RWPE2 (cell line): ENCODE results near the gene HOXA1.

Experiments
- ATAC-seq: fragments of 200-7000 bp; cut with Tn5 transposase; 3 replicates; pipeline ENCODE4 v1.9.1; 2021; ENCODE audit warnings: low read depth
- DNase-seq: peaks from one replicate; pipeline ENCODE4 v3.0.0-alpha.2; 2020; ENCODE audit warnings: low spot score
- H3K27ac ChIP-seq: fragments of 450-650 bp; 2 replicates; pipeline ENCODE4 v1.5.1; 2017; ENCODE audit warnings: mild to moderate bottlenecking; ENCODE audit not compliant: poor library complexity, severe bottlenecking
- H3K27me3 ChIP-seq: fragments of 250-450 bp; sonication (Bioruptor Pico); 2 replicates; pipeline ENCODE4 v1.5.1; 2021; ENCODE audit warnings: mild to moderate bottlenecking, moderate library complexity; ENCODE audit not compliant: insufficient read depth, poor library complexity, severe bottlenecking
- H3K36me3 ChIP-seq: fragments of 250-450 bp; sonication (Bioruptor Pico); 2 replicates; pipeline ENCODE4 v1.5.1; 2020; ENCODE audit warnings: low read depth, mild to moderate bottlenecking, moderate library complexity
- H3K4me1 ChIP-seq: fragments of 250-450 bp; sonication (Bioruptor Pico); 2 replicates; pipeline ENCODE4 v1.5.1; 2021; ENCODE audit warnings: mild to moderate bottlenecking, moderate library complexity; ENCODE audit not compliant: insufficient read depth, poor library complexity, severe bottlenecking
- H3K4me3 ChIP-seq: fragments of 250-450 bp; sonication (Bioruptor Pico); 2 replicates; pipeline ENCODE4 v1.5.1; 2021; ENCODE audit warnings: mild to moderate bottlenecking, moderate library complexity; ENCODE audit not compliant: severe bottlenecking
- H3K9me3 ChIP-seq: fragments of 250-450 bp; sonication (Bioruptor Pico); 2 replicates; pipeline ENCODE4 v1.5.1; 2021; ENCODE audit warnings: mild to moderate bottlenecking, moderate library complexity; ENCODE audit not compliant: severe bottlenecking
- TF ChIP-seq, protein P1 (sequence below): fragments of 450-650 bp; IDR thresholded peaks from one replicate; pipeline ENCODE4 v1.5.1; 2017; ENCODE audit warnings: mild to moderate bottlenecking, moderate library complexity; ENCODE audit not compliant: poor library complexity, severe bottlenecking

Gene HOXA1

DNA sequence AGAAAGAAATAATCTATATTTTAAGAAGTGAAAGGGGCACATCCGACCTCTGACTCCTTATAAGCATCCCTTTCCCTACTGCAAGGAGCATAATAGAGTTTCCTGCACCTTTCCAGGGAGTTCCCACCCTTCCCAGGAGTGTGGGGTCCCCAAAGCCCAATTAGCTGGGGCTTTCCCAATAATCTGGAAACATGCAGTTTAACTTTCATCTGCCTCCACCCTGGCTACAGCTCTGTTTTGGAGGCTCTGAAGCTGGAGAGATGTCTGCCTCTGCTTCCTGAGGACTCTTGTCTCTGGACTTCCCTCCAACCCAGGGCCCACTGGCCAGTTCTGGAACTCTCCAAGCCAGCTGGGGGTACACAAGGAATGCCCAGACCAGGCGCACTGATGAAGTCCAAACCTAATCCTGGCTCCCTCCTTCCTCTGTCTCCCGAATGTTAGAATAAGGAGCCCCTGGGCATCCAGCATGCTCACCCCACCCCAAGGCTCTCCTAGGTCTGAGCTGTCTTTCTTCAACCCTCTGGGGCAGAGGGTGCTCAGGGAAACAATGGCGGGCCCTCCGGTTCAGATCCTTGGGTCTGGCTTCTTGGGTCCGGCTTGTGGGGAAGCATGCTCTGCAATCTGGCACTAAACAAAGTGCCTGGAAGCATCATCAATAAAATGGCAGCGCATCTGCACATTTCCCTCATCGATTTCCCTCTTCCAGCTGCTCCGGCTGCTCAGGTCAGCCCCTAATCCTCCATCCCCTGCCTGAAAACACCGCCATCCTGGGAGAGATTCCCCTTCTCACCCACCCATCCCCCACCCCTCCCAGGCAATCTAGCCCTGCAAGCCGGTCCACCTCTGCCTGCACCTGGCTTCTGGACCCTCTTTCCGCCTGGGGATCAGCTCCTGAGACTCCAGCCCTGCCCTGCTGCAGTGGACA, 21.4 kb upstream of the HOXA1 start:
- Histone ChIP-seq H3K27ac (no peak overlapping the region), H3K9me3 (no peaks in the 10 kb centered on the region), H3K36me3 (no peaks in the 10 kb centered on the region; the same call in 1 of the 2 replicates), H3K4me1 (peaks cover 12% of the 10 kb centered on the region), H3K27me3 (no peaks in the 10 kb centered on the region), H3K4me3 (no peak overlapping the region)
- TF ChIP-seq, protein P1, sequence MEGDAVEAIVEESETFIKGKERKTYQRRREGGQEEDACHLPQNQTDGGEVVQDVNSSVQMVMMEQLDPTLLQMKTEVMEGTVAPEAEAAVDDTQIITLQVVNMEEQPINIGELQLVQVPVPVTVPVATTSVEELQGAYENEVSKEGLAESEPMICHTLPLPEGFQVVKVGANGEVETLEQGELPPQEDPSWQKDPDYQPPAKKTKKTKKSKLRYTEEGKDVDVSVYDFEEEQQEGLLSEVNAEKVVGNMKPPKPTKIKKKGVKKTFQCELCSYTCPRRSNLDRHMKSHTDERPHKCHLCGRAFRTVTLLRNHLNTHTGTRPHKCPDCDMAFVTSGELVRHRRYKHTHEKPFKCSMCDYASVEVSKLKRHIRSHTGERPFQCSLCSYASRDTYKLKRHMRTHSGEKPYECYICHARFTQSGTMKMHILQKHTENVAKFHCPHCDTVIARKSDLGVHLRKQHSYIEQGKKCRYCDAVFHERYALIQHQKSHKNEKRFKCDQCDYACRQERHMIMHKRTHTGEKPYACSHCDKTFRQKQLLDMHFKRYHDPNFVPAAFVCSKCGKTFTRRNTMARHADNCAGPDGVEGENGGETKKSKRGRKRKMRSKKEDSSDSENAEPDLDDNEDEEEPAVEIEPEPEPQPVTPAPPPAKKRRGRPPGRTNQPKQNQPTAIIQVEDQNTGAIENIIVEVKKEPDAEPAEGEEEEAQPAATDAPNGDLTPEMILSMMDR: no peak
- DNase-seq: no peak
- ATAC-seq: no peak

DNA sequence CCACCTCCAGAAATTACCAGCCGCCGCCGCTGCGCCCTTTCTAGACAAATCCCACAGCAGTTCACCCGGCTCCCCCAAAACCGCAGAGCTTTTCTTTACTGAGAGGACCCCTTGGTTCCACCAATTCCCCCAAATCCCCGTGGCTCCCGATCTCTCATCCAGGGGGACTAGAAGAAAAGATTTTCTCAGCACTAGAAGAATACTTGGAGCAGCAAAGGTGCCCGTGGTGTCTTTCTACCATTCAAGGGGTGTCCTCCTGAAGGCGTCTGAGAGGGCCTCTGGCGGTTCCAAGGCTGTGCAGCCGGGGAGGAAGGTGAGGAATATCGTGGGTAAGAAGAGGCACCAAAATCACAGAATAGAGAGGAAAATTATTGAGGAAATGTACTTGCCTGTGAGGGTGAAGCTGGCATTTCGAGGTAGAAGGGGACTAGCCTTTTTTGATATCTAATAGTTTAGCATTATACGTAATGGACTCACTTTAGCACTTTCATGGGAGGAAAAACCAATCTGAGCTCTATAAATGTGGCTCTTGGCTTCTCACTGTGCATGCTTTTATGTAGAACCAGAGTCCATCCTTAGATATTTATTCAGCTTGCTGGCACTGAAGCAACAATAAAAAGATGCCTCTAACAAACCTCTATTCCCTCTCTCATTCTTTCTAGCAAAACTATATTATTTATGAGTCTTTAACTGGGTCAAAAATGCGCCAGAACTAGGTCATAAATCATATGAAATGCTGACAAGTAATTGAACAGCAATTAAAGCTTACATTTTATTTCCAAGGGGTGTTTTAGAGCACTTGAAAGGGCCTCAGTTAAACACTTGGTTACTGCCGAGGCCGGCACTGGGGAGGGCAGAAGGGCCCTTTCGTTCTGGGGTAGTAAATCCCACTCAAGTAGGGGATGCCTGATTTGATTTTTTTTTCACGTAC, 20.5 kb upstream of the HOXA1 start:
- ATAC-seq (no peak), DNase-seq (no peak)
- Histone ChIP-seq H3K27ac (peak overlapping the region; percentile 86), H3K4me3 (peak overlapping the region; percentile 21), H3K27me3 (no peaks in the 10 kb centered on the region), H3K36me3 (no peaks in the 10 kb centered on the region; the same call in 1 of the 2 replicates), H3K4me1 (peaks cover 20% of the 10 kb centered on the region), H3K9me3 (no peaks in the 10 kb centered on the region)
- TF ChIP-seq, protein P1: no peak

DNA sequence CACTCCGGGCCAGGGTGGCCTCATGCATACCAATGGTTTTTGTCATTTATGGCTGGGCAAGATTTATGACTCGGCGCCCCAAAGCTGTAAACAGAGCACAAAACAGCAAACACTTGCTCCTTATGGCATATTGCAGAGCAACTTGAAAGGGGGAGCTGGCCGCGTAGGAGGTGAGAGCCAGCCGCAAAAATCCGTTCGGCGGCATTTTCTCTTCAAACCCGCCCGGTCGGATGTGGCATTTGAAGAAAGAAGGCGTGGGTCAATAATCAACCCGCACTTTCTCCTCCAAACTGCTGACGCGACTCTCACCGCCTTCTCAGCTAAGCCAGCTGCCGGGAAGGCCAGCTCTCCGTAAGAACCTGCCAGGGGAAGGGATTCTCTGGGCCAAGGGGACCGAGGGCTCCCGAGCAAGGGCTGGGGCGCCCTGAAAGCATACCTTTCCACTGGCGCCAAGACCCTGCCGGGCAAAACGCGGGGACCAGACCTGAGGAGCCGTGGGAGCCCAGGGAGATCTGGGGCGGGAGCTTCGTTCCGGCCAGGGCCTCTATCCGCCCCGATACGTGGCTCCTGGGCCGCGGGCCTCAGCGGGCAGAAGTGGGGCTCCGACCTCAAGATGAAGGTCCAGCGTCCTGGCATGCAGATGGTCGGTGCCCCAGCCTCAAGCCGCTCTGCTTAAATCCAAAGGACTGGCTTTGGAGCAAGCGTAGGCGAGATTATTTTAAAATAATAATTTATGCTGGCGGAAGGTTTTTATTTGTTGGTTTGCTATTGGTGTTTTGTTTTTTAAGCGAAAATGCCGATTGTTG, 19.6 kb upstream of the HOXA1 start:
- peak overlapping the region; percentile 21 for H3K4me3 ChIP-seq
- TF ChIP-seq, protein P1: no peak
- ATAC-seq (peak; percentile 39), DNase-seq (no peak)
- H3K27me3 ChIP-seq: no peaks in the 10 kb centered on the region
- H3K36me3 ChIP-seq: no peaks in the 10 kb centered on the region; the same call in 1 of the 2 replicates
- H3K9me3 ChIP-seq: no peaks in the 10 kb centered on the region
- H3K4me1 ChIP-seq: peaks cover 29% of the 10 kb centered on the region
- H3K27ac ChIP-seq: peak overlapping the region; percentile 86

DNA sequence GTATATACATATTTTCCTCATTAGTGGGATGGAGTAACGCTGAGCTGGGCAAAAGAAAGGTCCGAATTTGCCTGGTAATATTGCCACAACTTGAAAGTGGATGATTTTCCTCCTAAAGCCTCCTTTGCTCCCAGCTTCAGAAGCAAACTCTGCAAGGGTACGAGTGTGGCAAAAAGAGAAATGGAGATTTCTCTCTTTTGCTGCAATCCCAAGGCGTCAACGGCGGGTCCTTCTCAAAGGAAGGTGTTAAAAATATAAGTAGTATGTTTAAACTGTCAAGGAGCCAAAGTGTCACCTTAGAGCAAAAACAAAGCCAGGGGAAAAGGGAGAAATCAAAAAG, 19.1 kb upstream of the HOXA1 start:
- TF ChIP-seq, protein P1: no peak
- H3K27me3 ChIP-seq: no peaks in the 10 kb centered on the region
- H3K9me3 ChIP-seq: no peaks in the 10 kb centered on the region
- peaks cover 29% of the 10 kb centered on the region for H3K4me1 ChIP-seq
- ATAC-seq: no peak
- H3K27ac ChIP-seq: peak overlapping the region; percentile 86
- peak overlapping the region; percentile 21 for H3K4me3 ChIP-seq
- no peak for DNase-seq
- no peaks in the 10 kb centered on the region; the same call in 1 of the 2 replicates for H3K36me3 ChIP-seq
